Measurements from ENCODE around the gene FBLN2.

FBLN2 gene

GRCh38 chr3:13624021-13624420 lies 75.1 kb downstream of the FBLN2 start:
- no peak for DNase-seq (ENCODE audit: low read depth, low spot score)

DNA sequence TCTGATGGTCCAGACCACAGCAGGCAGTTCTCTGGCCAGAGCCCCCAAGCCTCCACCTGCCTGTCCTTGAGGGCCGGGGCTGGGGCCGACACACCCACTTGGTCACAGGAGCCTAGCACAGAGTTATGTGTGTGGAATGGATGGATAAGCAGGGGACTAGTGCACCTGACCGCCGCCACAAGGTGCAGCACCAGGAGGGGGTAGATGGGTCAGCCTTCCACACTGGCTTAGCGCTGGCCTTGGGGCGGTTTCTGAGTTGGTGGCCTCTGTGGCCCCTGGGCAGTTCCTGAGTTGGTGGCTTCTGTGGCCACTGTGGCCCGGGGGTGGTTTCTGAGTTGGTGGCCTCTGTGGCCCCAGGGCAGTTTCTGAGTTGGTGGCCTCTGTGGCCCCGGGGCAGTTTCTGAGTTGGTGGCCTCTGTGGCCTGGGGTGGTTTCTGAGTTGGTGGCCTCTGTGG lies 75.8 kb downstream of the FBLN2 start:
- DNase-seq (ENCODE audit: low read depth, low spot score): no peak

DNA sequence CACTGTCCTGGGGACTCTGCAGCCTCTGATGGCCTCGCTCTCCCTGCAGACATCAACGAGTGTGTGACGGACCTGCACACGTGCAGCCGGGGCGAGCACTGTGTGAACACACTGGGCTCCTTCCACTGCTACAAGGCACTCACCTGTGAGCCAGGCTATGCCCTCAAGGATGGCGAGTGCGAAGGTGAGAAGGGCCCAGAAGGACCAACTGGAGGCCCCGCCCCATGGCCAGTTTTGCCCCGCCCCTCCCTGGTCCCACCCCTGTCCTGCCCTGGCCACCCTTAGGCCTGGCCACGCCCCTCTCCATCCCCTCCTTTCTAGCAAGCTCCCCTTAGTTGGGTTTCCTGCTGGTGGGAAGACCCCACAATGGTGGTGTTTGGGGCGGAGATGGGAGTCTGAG lies 77.5 kb downstream of the FBLN2 start:
- DNase-seq (ENCODE audit: low read depth, low spot score): no peak

DNA sequence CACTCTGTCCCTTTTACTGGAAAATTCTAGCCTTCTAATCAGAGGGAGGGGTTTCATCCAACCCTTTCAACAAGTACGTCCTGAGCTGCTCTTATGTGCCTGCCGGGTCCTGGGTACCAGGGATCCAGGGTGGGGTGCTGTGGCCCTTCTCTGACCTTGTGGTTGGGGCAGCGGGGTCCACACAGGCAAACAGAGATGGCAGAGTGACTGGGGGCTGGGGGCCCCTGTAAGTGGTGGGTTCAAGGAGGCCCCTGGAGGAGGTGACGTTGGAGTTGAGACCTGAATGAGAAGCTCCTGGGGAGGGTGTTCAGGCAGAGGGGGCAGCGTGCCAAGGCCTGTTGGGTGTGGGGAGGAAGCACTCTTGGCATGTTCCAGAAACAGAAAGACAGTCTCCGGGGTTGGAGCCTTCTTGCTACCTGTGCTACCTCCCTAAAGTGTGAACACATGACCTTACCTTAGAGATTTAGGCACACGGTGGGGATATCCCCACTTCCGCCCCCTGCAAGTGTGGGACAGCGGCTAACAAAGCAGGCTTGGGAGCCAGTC lies 78.1 kb downstream of the FBLN2 start:
- no peak for DNase-seq (ENCODE audit: low read depth, low spot score)

DNA sequence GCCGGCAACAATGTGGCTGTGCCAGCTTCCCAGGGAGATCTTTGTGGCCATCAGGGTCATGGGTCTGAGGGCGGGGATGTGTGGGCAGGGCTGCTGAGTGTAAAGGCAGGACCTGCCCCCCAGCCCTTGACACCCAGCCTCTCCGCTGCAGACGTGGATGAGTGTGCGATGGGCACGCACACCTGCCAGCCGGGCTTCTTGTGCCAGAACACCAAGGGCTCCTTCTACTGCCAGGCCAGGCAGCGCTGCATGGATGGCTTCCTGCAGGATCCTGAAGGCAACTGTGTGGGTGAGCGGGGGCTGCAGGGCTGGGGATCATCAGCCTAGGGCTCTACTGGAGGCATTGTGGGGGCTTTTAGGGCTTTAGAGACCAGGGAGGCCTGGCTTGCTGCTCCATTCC lies 78.8 kb downstream of the FBLN2 start:
- DNase-seq (ENCODE audit: low read depth, low spot score): no peak

DNA sequence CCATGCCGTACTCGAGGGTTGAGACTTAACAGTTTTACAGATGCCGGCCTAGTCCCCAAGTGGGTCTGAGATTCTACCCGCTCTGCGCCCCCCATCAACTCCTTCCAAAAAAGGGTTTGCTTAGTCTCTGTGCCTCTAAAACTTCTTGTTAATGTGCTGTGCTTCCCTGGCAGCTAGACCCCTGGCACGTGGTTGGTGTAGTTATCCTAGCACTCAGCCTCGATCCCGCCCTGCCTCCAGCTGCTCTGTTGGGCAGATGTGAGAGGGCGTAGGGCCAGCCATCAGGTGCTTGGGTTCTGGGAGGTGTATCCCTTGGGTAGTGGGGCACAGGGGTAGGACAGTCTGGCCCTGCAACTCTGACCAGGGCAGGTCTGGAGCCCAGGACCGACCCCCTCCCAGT lies 79.5 kb downstream of the FBLN2 start:
- no peak for DNase-seq (ENCODE audit: low read depth, low spot score)

GRCh38 chr3:13628841-13629551 lies 80.1 kb downstream of the FBLN2 start:
- DNase-seq (ENCODE audit: low read depth, low spot score): no peak

DNA sequence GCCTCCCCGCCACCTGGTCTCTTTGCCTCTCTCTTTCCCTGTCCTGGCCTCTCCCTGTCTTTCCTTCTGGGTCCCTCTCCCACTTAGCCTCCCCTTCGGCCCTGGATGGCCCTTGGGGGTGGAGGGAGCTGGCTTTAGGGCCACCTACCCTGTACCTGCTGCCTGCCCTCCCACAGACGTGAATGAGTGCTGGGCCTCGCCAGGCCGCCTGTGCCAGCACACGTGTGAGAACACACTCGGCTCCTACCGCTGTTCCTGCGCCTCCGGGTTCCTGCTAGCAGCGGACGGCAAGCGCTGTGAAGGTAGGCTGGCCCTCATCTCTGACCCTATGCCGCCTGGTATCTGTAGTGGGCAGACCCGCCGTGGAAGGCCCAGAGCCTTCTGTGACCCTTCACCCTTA lies 80.7 kb downstream of the FBLN2 start:
- no peak for DNase-seq (ENCODE audit: low read depth, low spot score)

DNA sequence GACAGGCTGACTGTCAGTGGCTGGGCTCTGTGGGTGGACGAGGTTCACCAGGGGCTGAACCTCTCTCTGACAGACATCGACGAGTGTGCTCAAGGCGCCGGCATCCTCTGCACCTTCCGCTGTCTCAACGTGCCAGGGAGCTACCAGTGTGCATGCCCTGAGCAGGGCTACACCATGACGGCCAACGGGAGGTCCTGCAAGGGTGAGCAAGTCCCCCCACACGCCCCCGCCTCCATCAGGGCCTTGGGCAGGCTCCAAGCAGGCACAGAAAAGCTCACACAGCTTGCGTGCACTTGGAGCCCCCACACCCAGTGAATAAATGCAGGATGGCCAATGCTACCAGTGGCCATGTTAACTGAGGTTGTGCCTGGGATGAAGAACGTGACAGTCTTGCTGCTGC lies 82.3 kb downstream of the FBLN2 start:
- no peak for DNase-seq (ENCODE audit: low read depth, low spot score)

- no peak for DNase-seq (ENCODE audit: low read depth, low spot score)
Measured at GRCh38 chr3:13633176-13633575, 84.3 kb downstream of the FBLN2 start.

DNA sequence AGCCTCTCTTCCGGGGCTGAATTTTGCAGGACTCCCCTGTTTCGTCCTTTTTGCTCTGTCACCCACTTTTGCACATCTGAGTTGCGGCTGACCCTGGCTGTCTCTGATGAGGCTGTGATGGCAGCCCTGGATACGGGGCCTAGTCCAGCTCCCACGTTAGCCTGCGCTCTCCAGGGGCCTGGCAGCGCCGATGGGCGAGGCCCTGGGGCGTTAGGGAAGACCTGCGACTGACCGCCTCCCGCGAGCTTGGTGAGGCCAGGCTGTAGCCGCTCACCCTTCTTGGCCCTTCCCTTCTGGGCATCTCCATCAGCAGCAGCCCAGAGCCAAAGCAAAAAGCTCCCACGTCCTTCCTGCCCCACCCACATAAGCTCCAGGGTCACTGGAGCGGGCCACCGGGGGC lies 85.2 kb downstream of the FBLN2 start:
- no peak for DNase-seq (ENCODE audit: low read depth, low spot score)

DNA sequence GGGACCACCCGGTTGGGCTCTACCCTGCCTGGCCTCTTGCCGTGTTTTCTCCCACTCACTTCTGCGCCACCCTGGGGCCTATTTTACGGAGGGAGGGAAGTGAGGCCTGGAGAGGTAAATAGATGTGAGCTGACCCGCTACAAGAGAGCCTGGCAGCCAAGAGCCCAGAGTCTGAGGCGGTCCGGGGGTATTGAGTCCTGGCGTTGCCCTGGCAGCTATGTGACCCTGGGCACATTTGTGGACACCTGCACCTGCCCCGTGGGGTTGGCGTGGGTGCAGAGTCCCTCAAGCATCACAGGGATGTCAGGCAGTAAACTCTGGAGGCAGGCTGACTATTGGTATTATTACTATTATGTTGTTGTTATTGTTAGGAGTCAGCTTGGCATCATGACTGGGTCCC lies 85.7 kb downstream of the FBLN2 start:
- DNase-seq (ENCODE audit: low read depth, low spot score): no peak

GRCh38 chr3:13636186-13636585 lies 87.3 kb downstream of the FBLN2 start:
- no peak for DNase-seq (ENCODE audit: low read depth, low spot score)

GRCh38 chr3:13636874-13637273 lies 87.9 kb downstream of the FBLN2 start:
- no peak for DNase-seq (ENCODE audit: low read depth, low spot score)

DNA sequence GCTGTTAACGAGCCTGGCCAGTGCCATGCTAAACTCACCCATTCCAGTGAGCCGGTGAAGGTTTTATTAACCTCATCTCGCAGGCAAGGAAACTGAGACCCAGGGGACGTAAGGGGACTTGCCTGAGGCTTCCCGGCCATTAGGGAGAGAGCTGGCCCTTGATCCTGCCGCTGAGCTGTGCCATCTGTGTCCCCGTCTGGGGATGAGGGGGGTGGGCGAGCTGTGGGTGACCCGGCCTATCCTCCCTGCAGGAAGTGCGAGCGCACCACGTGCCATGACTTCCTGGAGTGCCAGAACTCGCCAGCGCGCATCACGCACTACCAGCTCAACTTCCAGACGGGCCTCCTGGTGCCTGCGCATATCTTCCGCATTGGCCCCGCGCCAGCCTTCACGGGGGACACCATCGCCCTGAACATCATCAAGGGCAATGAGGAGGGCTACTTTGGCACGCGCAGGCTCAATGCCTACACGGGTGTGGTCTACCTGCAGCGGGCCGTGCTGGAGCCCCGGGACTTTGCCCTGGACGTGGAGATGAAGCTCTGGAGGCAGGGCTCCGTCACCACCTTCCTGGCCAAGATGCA lies 88.5 kb downstream of the FBLN2 start:
- no peak for DNase-seq (ENCODE audit: low read depth, low spot score)

DNA sequence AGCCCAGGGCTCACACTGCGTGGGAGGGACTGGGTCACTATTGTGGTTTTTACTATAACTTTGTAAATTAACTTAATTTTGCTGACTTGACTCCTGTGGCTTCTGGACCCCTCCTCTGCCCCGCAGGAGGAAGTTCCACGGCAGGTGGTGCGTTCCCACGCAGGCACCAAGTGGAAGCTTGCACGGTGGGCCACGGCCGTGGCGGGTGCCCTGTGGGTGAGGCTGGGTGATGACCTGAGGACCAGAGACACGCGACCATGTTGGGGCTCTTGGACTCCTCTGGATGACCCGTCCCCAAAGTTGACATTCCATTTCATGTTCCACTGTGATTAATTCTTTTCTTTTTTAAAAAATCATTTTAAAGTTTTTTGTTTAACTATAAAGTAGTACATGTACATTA lies 89.0 kb downstream of the FBLN2 start:
- no peak for DNase-seq (ENCODE audit: low read depth, low spot score)

GRCh38 chr3:13638927-13639326 lies 90.0 kb downstream of the FBLN2 start:
- DNase-seq (ENCODE audit: low read depth, low spot score): no peak

GRCh38 chr3:13642597-13642996 lies 93.7 kb downstream of the FBLN2 start:
- DNase-seq (ENCODE audit: low read depth, low spot score): no peak

- no peak for DNase-seq (ENCODE audit: low read depth, low spot score)
Measured at GRCh38 chr3:13644341-13645117, 95.6 kb downstream of the FBLN2 start.

GRCh38 chr3:13645801-13646637 lies 97.1 kb downstream of the FBLN2 start:
- no peak for DNase-seq (ENCODE audit: low read depth, low spot score)

- no peak for DNase-seq (ENCODE audit: low read depth, low spot score)
Measured at GRCh38 chr3:13647298-13648059, 98.6 kb downstream of the FBLN2 start.
